ENCODE measurements around the gene GPR153.
A peak's percentile ranks its signal among the peaks of the same experiment; 100 is the strongest.
"Not testable (repeated sequence)": the region's sequence is repeated elsewhere in the genome, so short reads cannot be mapped to it uniquely, and the experiment has no call there.

Gene GPR153

GRCh38 chr1:6260961-6261614 is at the start of gene GPR153:
TSS of gene GPR153 (minus strand) at chr1:6261098. CDS start at chr1:6254905, 6,193 bp downstream.
- no peaks in the 10 kb centered on the region; the same call in 1 of the 2 replicates for H3K36me3 ChIP-seq (replicated peaks)
- peak in 1 of 2 experiments; percentile 57 for DNase-seq (ENCODE audit: low spot score in 2 of 2)
- H3K27me3 ChIP-seq (ENCODE audit: low read depth): no peaks in the 10 kb centered on the region
- H3K9me3 ChIP-seq: no peaks in the 10 kb centered on the region
- H3K4me1 ChIP-seq: peaks cover 4% of the 10 kb centered on the region
- peak within 1 kb of the TSS; percentile 53 for H3K4me3 ChIP-seq
- in situ Hi-C loops (cut with MboI; ENCODE audit: low sequenced_read_pairs): no loop called here

- H3K36me3 ChIP-seq (replicated peaks): peaks cover 4% of the 10 kb centered on the region; the same call in 1 of the 2 replicates
- in situ Hi-C loops (cut with MboI; ENCODE audit: low sequenced_read_pairs): no loop called here
- no peak overlapping the region for H3K4me3 ChIP-seq
- DNase-seq (ENCODE audit: low spot score in 2 of 2): no peak
- H3K9me3 ChIP-seq: no peaks in the 10 kb centered on the region
- H3K4me1 ChIP-seq: no peaks in the 10 kb centered on the region
- no peaks in the 10 kb centered on the region for H3K27me3 ChIP-seq (ENCODE audit: low read depth)
Observed at GRCh38 chr1:6310116-6310848, 49.4 kb upstream of the GPR153 start.

GRCh38 chr1:6309564-6309963 is 48.7 kb upstream of the GPR153 start:
- H3K36me3 ChIP-seq (replicated peaks): peaks cover 4% of the 10 kb centered on the region; the same call in 1 of the 2 replicates
- no peak for DNase-seq (ENCODE audit: low spot score in 2 of 2)
- H3K4me1 ChIP-seq: no peaks in the 10 kb centered on the region
- in situ Hi-C loops (cut with MboI; ENCODE audit: low sequenced_read_pairs): no loop called here
- no peaks in the 10 kb centered on the region for H3K9me3 ChIP-seq
- H3K4me3 ChIP-seq: no peak overlapping the region
- no peaks in the 10 kb centered on the region for H3K27me3 ChIP-seq (ENCODE audit: low read depth)

- Histone ChIP-seq H3K9me3 (no peaks in the 10 kb centered on the region), H3K36me3 (replicated peaks) (peaks cover 4% of the 10 kb centered on the region; the same call in 1 of the 2 replicates), H3K27me3 (ENCODE audit: low read depth) (no peaks in the 10 kb centered on the region), H3K4me3 (no peak overlapping the region), H3K4me1 (no peaks in the 10 kb centered on the region)
- in situ Hi-C loops (cut with MboI; ENCODE audit: low sequenced_read_pairs): no loop called here
- no peak for DNase-seq (ENCODE audit: low spot score in 2 of 2)
Observed at GRCh38 chr1:6308449-6308848, 47.6 kb upstream of the GPR153 start.

- in situ Hi-C loops (cut with MboI; ENCODE audit: low sequenced_read_pairs); H3K36me3 ChIP-seq (replicated peaks); H3K4me3 ChIP-seq; H3K27me3 ChIP-seq (ENCODE audit: low read depth); H3K4me1 ChIP-seq; H3K9me3 ChIP-seq; DNase-seq (ENCODE audit: low spot score in 2 of 2): not testable (repeated sequence)
Observed at GRCh38 chr1:6307682-6308081, 46.8 kb upstream of the GPR153 start.

GRCh38 chr1:6307099-6307498 is 46.2 kb upstream of the GPR153 start:
- no peak for DNase-seq (ENCODE audit: low spot score in 2 of 2)
- Histone ChIP-seq H3K27me3 (ENCODE audit: low read depth) (no peaks in the 10 kb centered on the region), H3K9me3 (no peaks in the 10 kb centered on the region), H3K4me1 (no peaks in the 10 kb centered on the region), H3K4me3 (no peak overlapping the region), H3K36me3 (replicated peaks) (peaks cover 4% of the 10 kb centered on the region; the same call in 1 of the 2 replicates)
- in situ Hi-C loops (cut with MboI; ENCODE audit: low sequenced_read_pairs): no loop called here

GRCh38 chr1:6303397-6304012 is 42.6 kb upstream of the GPR153 start:
- H3K27me3 ChIP-seq (ENCODE audit: low read depth): no peaks in the 10 kb centered on the region
- H3K9me3 ChIP-seq: no peaks in the 10 kb centered on the region
- H3K4me3 ChIP-seq: no peak overlapping the region
- in situ Hi-C loops (cut with MboI; ENCODE audit: low sequenced_read_pairs): no loop called here
- DNase-seq (ENCODE audit: low spot score in 2 of 2): no peak
- 0 out of 2 replicates have a peak, but pooled peaks cover 4% of the 10 kb centered on the region for H3K36me3 ChIP-seq (replicated peaks)
- no peaks in the 10 kb centered on the region for H3K4me1 ChIP-seq

GRCh38 chr1:6302568-6302967 is 41.7 kb upstream of the GPR153 start:
- Histone ChIP-seq H3K27me3 (ENCODE audit: low read depth) (no peaks in the 10 kb centered on the region), H3K9me3 (no peaks in the 10 kb centered on the region), H3K4me1 (no peaks in the 10 kb centered on the region), H3K4me3 (no peak overlapping the region), H3K36me3 (replicated peaks) (0 out of 2 replicates have a peak, but pooled peaks cover 4% of the 10 kb centered on the region)
- DNase-seq (ENCODE audit: low spot score in 2 of 2): no peak
- in situ Hi-C loops (cut with MboI; ENCODE audit: low sequenced_read_pairs): no loop called here

GRCh38 chr1:6301526-6301925 is 40.6 kb upstream of the GPR153 start:
- in situ Hi-C loops (cut with MboI; ENCODE audit: low sequenced_read_pairs): no loop called here
- Histone ChIP-seq H3K4me1 (no peaks in the 10 kb centered on the region), H3K9me3 (no peaks in the 10 kb centered on the region), H3K36me3 (replicated peaks) (no peaks in the 10 kb centered on the region), H3K4me3 (no peak overlapping the region), H3K27me3 (ENCODE audit: low read depth) (no peaks in the 10 kb centered on the region)
- DNase-seq (ENCODE audit: low spot score in 2 of 2): no peak

GRCh38 chr1:6300342-6301048 is 39.6 kb upstream of the GPR153 start:
- in situ Hi-C loops (cut with MboI; ENCODE audit: low sequenced_read_pairs): no loop called here

GRCh38 chr1:6299557-6300165 is 38.8 kb upstream of the GPR153 start:
- Histone ChIP-seq H3K36me3 (replicated peaks) (peaks cover 3% of the 10 kb centered on the region; the same call in 1 of the 2 replicates), H3K27me3 (ENCODE audit: low read depth) (no peaks in the 10 kb centered on the region), H3K4me3 (no peak overlapping the region), H3K4me1 (no peaks in the 10 kb centered on the region), H3K9me3 (no peaks in the 10 kb centered on the region)
- DNase-seq (ENCODE audit: low spot score in 2 of 2): no peak
- in situ Hi-C loops (cut with MboI; ENCODE audit: low sequenced_read_pairs): no loop called here

More at GRCh38 chr1:6300342-6301048, 39.6 kb upstream of the GPR153 start:
- Histone ChIP-seq H3K27me3 (ENCODE audit: low read depth) (no peaks in the 10 kb centered on the region), H3K36me3 (replicated peaks) (no peaks in the 10 kb centered on the region), H3K4me3 (no peak overlapping the region), H3K4me1 (no peaks in the 10 kb centered on the region), H3K9me3 (no peaks in the 10 kb centered on the region)
- no peak for DNase-seq (ENCODE audit: low spot score in 2 of 2)

- H3K9me3 ChIP-seq: no peaks in the 10 kb centered on the region
- DNase-seq (ENCODE audit: low spot score in 2 of 2): no peak
- H3K36me3 ChIP-seq (replicated peaks): peaks cover 9% of the 10 kb centered on the region; the same call in 1 of the 2 replicates
- in situ Hi-C loops (cut with MboI; ENCODE audit: low sequenced_read_pairs): no loop called here
- no peak overlapping the region for H3K4me3 ChIP-seq
- H3K27me3 ChIP-seq (ENCODE audit: low read depth): no peaks in the 10 kb centered on the region
- H3K4me1 ChIP-seq: no peaks in the 10 kb centered on the region
Observed at GRCh38 chr1:6298940-6299465, 38.1 kb upstream of the GPR153 start.

GRCh38 chr1:6298530-6298929 is 37.6 kb upstream of the GPR153 start:
- H3K36me3 ChIP-seq (replicated peaks): peaks cover 14% of the 10 kb centered on the region
- H3K4me1 ChIP-seq: no peaks in the 10 kb centered on the region
- H3K9me3 ChIP-seq: no peaks in the 10 kb centered on the region
- H3K4me3 ChIP-seq: no peak overlapping the region
- no peaks in the 10 kb centered on the region for H3K27me3 ChIP-seq (ENCODE audit: low read depth)
- DNase-seq (ENCODE audit: low spot score in 2 of 2): no peak
- in situ Hi-C loops (cut with MboI; ENCODE audit: low sequenced_read_pairs): no loop called here

All from HAP-1 (cell line).